HFFc6 (cell line): ENCODE measurements around the gene IZUMO1R. TPM values are rescaled to one million over a fixed set of nuclear protein-coding genes. Genes with fewer than 3 reads are reported as not detected.

Experiments used
- DNase-seq: peaks from one replicate; pipeline ENCODE4 v3.0.0-alpha.2; 2018
- H3K27ac Mint-ChIP-seq: 2 replicates; pipeline ENCODE4 v1.8.0; 2020; ENCODE audit warnings: mild to moderate bottlenecking, mixed read lengths
- H3K27me3 Mint-ChIP-seq: 2 replicates; pipeline ENCODE4 v1.8.0; 2021; ENCODE audit warnings: mild to moderate bottlenecking, moderate library complexity, mixed read lengths; ENCODE audit not compliant: insufficient read depth
- H3K36me3 Mint-ChIP-seq: 2 replicates; pipeline ENCODE4 v1.8.0; 2021; ENCODE audit warnings: low read depth, mixed read lengths
- H3K4me1 Mint-ChIP-seq: 2 replicates; pipeline ENCODE4 v1.8.0; 2020; ENCODE audit warnings: low read depth, mixed read lengths
- H3K4me3 Mint-ChIP-seq: 2 replicates; pipeline ENCODE4 v1.8.0; 2020; ENCODE audit warnings: mild to moderate bottlenecking, moderate library complexity, mixed read lengths
- H3K9me3 Mint-ChIP-seq: 2 replicates; pipeline ENCODE4 v1.8.0; 2020; ENCODE audit warnings: mild to moderate bottlenecking, mixed read lengths
- CTCF ChIP-seq: fragments of 200-600 bp; sonication (generic); IDR thresholded peaks from 2 replicates; pipeline ENCODE4 v1.5.0; 2021; ENCODE audit warnings: antibody characterized with exemption, mild to moderate bottlenecking
- total RNA-seq, 6 experiments: library from RNA; stranded (reverse); fragmentation: NEBNext Ultra II Directional; extraction: Animal tissue kit (Norgen Biotek cat#: 25700); gene quantifications; 2 replicates in 1 of 6; 3 replicates in 5 of 6; pipeline ENCODE4 v1.2.3, GENCODE V29; 2021

The IZUMO1R gene
- total RNA-seq, 6 experiments from 2014 or later = 0.26 TPM; not detected in 5

- H3K27ac Mint-ChIP-seq = no peak overlapping the region
- TF ChIP-seq CTCF = no peak
- H3K36me3 Mint-ChIP-seq = no peaks in the 10 kb centered on the region
- no peak overlapping the region for H3K4me3 Mint-ChIP-seq
- no peaks in the 10 kb centered on the region for H3K4me1 Mint-ChIP-seq
- no peak for DNase-seq
- H3K9me3 Mint-ChIP-seq = no peaks in the 10 kb centered on the region
- peaks cover under 1% of the 10 kb centered on the region; the same call in 1 of the 2 replicates for H3K27me3 Mint-ChIP-seq
Observed at GRCh38 chr11:94279996-94280395, 24.4 kb upstream of the IZUMO1R start.

GRCh38 chr11:94281324-94281723 is 23.1 kb upstream of the IZUMO1R start:
- no peaks in the 10 kb centered on the region for H3K9me3 Mint-ChIP-seq
- H3K36me3 Mint-ChIP-seq = no peaks in the 10 kb centered on the region

GRCh38 chr11:94283678-94284077 is 20.7 kb upstream of the IZUMO1R start:
- Mint-ChIP-seq H3K36me3 (no peaks in the 10 kb centered on the region), H3K27ac (no peak overlapping the region), H3K4me3 (no peak overlapping the region), H3K4me1 (no peaks in the 10 kb centered on the region), H3K9me3 (no peaks in the 10 kb centered on the region), H3K27me3 (peaks cover 9% of the 10 kb centered on the region)
- TF ChIP-seq CTCF = no peak
- DNase-seq = no peak

More at GRCh38 chr11:94281324-94281723, 23.1 kb upstream of the IZUMO1R start:
- Mint-ChIP-seq H3K4me3 (no peak overlapping the region), H3K4me1 (no peaks in the 10 kb centered on the region), H3K27me3 (peaks cover 6% of the 10 kb centered on the region), H3K27ac (no peak overlapping the region)
- TF ChIP-seq CTCF = no peak
- no peak for DNase-seq

GRCh38 chr11:94295534-94295933 is 8.8 kb upstream of the IZUMO1R start:
- Mint-ChIP-seq H3K4me3 (no peak overlapping the region), H3K9me3 (no peaks in the 10 kb centered on the region), H3K4me1 (no peaks in the 10 kb centered on the region; the same call in 1 of the 2 replicates), H3K27me3 (peaks cover 23% of the 10 kb centered on the region), H3K36me3 (no peaks in the 10 kb centered on the region), H3K27ac (no peak overlapping the region)
- peak; percentile 28 for DNase-seq
- TF ChIP-seq CTCF = no peak

GRCh38 chr11:94297985-94298576 is 6.3 kb upstream of the IZUMO1R start:
- H3K9me3 Mint-ChIP-seq = no peaks in the 10 kb centered on the region
- H3K4me1 Mint-ChIP-seq = no peaks in the 10 kb centered on the region; the same call in 1 of the 2 replicates
- no peaks in the 10 kb centered on the region for H3K36me3 Mint-ChIP-seq
- no peak for DNase-seq
- peak; percentile 47; the same call in 1 of the 2 replicates for TF ChIP-seq CTCF
- peaks cover 29% of the 10 kb centered on the region for H3K27me3 Mint-ChIP-seq
- no peak overlapping the region for H3K27ac Mint-ChIP-seq
- no peak overlapping the region for H3K4me3 Mint-ChIP-seq
